Measurements from ENCODE around the gene SORL1.
A peak's percentile ranks its signal among the peaks of the same experiment; 100 is the strongest.

The SORL1 gene

DNA sequence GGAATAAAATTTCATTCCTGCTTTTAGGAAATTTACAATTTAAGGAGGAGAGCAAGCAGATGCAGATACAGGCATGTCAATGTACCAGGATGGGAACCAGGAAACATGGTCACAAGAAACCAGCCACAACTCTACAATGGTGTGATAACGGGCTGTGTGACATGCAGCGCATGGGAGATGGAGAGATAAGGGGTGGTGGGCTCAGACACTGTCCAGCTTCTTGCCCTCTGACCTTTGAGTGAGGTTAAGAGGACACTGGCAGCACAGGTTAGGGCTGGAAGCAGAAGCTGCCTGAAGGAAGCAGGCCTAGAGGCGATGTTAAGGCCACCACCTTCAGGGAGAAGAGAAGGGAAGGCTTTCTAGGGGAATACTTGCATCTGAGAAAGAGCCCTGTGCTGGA, 3.0 kb downstream of the SORL1 start:
- H3K9me3 ChIP-seq = no peaks in the 10 kb centered on the region
- peak overlapping the region; percentile 69 to 99 for H3K4me3 ChIP-seq (ENCODE audit: low read depth in 1 of 2, low read length in 1 of 2)
- no peaks in the 10 kb centered on the region for H3K27me3 ChIP-seq
- peak overlapping the region; percentile 98 for H3K27ac ChIP-seq
- peaks cover 53% of the 10 kb centered on the region for H3K36me3 ChIP-seq
- peaks cover 73 to 86% of the 10 kb centered on the region in 2 experiments for H3K4me1 ChIP-seq (ENCODE audit: control insufficient read depth in 1 of 2, insufficient read depth in 1 of 2, low read depth in 1 of 2, low read length in 1 of 2)
- TF ChIP-seq, protein P1, sequence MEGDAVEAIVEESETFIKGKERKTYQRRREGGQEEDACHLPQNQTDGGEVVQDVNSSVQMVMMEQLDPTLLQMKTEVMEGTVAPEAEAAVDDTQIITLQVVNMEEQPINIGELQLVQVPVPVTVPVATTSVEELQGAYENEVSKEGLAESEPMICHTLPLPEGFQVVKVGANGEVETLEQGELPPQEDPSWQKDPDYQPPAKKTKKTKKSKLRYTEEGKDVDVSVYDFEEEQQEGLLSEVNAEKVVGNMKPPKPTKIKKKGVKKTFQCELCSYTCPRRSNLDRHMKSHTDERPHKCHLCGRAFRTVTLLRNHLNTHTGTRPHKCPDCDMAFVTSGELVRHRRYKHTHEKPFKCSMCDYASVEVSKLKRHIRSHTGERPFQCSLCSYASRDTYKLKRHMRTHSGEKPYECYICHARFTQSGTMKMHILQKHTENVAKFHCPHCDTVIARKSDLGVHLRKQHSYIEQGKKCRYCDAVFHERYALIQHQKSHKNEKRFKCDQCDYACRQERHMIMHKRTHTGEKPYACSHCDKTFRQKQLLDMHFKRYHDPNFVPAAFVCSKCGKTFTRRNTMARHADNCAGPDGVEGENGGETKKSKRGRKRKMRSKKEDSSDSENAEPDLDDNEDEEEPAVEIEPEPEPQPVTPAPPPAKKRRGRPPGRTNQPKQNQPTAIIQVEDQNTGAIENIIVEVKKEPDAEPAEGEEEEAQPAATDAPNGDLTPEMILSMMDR (IDR thresholded peaks at IDR 0.05) = no peak

DNA sequence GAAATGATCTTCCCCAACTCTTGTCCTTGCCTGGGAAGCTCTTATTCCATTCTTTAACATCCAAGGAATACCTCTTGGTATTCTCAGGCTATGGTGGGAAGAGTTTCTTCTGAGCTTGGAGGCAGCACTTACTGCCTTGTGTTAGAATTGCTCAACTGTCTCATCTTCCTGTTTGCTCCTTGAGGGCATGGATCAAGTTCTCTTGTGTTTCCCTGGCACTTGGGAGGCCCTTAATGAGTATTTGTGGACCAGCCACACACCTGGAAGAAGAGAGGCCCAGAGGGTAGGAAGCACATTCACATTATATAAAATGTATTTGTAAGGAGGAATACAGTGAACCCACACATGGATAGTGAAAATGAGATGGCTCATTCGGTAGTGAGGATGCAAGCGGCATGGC, 4.0 kb downstream of the SORL1 start:
- H3K9me3 ChIP-seq = no peaks in the 10 kb centered on the region
- H3K27me3 ChIP-seq = no peaks in the 10 kb centered on the region
- TF ChIP-seq, protein P1 (IDR thresholded peaks at IDR 0.05) = no peak
- peak overlapping the region; percentile 69 to 99 for H3K4me3 ChIP-seq (ENCODE audit: low read depth in 1 of 2, low read length in 1 of 2)
- peaks cover 61% of the 10 kb centered on the region for H3K36me3 ChIP-seq
- peaks cover 74 to 86% of the 10 kb centered on the region in 2 experiments for H3K4me1 ChIP-seq (ENCODE audit: control insufficient read depth in 1 of 2, insufficient read depth in 1 of 2, low read depth in 1 of 2, low read length in 1 of 2)
- peak overlapping the region; percentile 98 for H3K27ac ChIP-seq

DNA sequence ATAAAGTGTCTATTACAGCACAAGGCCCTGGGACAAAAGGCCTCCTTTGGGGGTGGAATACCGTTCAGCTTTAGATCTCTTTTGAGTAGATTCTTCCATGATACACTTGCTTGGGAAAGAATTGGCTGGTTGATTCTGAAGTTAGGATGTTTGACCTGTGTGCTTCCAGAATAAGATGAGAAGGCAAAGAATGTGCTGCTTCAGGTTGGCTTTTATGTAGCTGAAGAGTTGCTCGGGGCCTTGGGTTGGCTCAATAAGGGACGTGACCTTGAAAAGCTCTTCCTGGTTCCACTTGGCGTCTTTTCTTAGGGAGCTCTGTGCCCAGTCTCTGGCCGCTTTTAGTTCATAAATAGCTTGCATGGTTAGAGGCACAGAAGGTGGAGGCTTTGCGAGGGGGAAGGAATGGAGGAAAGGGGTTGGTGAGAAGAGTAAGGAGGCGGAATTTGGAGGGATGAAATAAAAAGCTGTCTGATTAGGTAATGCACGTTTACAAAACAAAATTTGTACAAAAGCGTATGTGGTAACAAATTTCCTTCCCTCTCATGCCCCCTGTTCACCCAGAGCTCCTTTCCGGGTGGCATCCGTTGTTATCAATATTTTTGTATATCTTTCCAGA, 4.8 kb downstream of the SORL1 start:
- peaks cover 63% of the 10 kb centered on the region for H3K36me3 ChIP-seq
- H3K27me3 ChIP-seq = no peaks in the 10 kb centered on the region
- peak overlapping the region; percentile 98 for H3K27ac ChIP-seq
- H3K4me3 ChIP-seq (ENCODE audit: low read depth in 1 of 2, low read length in 1 of 2) = peak overlapping the region; percentile 69 to 99
- TF ChIP-seq, protein P1 (IDR thresholded peaks at IDR 0.05) = no peak
- peaks cover 75 to 88% of the 10 kb centered on the region in 2 experiments for H3K4me1 ChIP-seq (ENCODE audit: control insufficient read depth in 1 of 2, insufficient read depth in 1 of 2, low read depth in 1 of 2, low read length in 1 of 2)
- no peaks in the 10 kb centered on the region for H3K9me3 ChIP-seq

- Histone ChIP-seq H3K36me3 (peaks cover 67% of the 10 kb centered on the region), H3K9me3 (no peaks in the 10 kb centered on the region), H3K27me3 (no peaks in the 10 kb centered on the region), H3K4me1 (ENCODE audit: control insufficient read depth in 1 of 2, insufficient read depth in 1 of 2, low read depth in 1 of 2, low read length in 1 of 2) (peaks cover 92 to 100% of the 10 kb centered on the region in 2 experiments), H3K27ac (peak overlapping the region; percentile 98), H3K4me3 (ENCODE audit: low read depth in 1 of 2, low read length in 1 of 2) (peak overlapping the region; percentile 69 to 99)
- TF ChIP-seq, protein P1 (IDR thresholded peaks at IDR 0.05) = no peak
Measured at GRCh38 chr11:121458551-121458950, 6.4 kb downstream of the SORL1 start.

- Histone ChIP-seq H3K9me3 (no peaks in the 10 kb centered on the region), H3K4me3 (ENCODE audit: low read depth in 1 of 2, low read length in 1 of 2) (peak overlapping the region; percentile 69 to 99), H3K27ac (peak overlapping the region; percentile 98), H3K4me1 (ENCODE audit: control insufficient read depth in 1 of 2, insufficient read depth in 1 of 2, low read depth in 1 of 2, low read length in 1 of 2) (peaks cover 100% of the 10 kb centered on the region in 2 experiments), H3K27me3 (no peaks in the 10 kb centered on the region), H3K36me3 (peaks cover 62% of the 10 kb centered on the region)
- TF ChIP-seq, protein P1 (IDR thresholded peaks at IDR 0.05) = no peak
Measured at GRCh38 chr11:121459413-121460017, 7.4 kb downstream of the SORL1 start.
